HG02943 (cell line): ENCODE measurements around the gene BARX1.

ENCODE experiments used
- ATAC-seq: cut with Tn5 transposase; IDR thresholded peaks from one replicate; pipeline ENCODE4 v1.9.1; 2021; ENCODE audit warnings: mild to moderate bottlenecking, low read depth, moderate library complexity; ENCODE audit not compliant: unreplicated experiment

The BARX1 gene

GRCh38 chr9:93902780-93903655 is 52.1 kb downstream of the BARX1 start:
- ATAC-seq: no peak

DNA sequence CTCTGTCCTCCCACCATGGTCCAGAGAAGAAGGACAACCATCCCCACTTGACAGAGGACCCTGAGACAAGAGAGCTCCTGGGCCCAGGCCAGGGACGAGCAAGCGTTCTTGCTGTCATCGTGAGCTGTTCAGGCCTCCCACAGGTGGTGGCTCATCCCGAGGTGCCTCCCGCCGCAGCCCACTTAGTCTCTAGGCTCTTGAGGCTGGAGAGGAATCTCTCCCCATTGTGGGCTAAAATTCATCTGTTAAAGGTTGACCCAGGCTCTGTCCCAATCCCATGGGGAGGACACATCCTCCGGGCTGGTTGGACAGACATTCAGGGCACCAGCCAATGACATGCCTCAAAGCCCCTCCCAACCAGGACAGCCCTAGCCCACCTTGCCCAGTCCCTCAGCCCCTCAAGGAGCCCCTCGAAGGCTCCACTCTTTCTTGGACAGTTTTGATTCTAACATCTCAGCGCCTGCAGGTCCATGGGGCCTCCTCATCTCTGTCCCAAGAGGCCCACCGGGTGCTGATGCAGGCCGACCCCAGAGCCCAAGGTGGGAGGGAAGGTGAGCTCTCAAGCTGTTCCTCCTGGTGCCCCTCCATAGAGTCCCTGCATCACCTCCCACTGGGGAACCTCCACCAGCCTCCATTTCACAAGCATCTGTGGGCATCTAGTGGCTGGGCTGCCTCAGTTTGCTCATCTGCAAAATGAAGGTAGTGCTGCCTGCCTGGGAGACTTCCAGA is 52.9 kb downstream of the BARX1 start:
- no peak for ATAC-seq
